Endodermal cell (in vitro differentiated cells): ENCODE measurements around the gene CLCN7. TPM values are rescaled to one million over a fixed set of nuclear protein-coding genes. Genes with fewer than 3 reads are reported as not detected.
A peak's percentile ranks its signal among the peaks of the same experiment; 100 is the strongest.

Experiments
- DNase-seq: peaks from one replicate; pipeline ENCODE4 v3.0.0-alpha.2; 2017
- H3K27ac ChIP-seq: 2 replicates; pipeline ENCODE4 v1.5.1; 2013; ENCODE audit warnings: mild to moderate bottlenecking, low read depth, low read length, moderate library complexity
- H3K27me3 ChIP-seq: 2 replicates; pipeline ENCODE4 v1.6.1; 2013; ENCODE audit warnings: mild to moderate bottlenecking, low read length, moderate library complexity; ENCODE audit not compliant: insufficient read depth, control insufficient read depth, poor library complexity, severe bottlenecking
- H3K36me3 ChIP-seq: 2 replicates; pipeline ENCODE4 v1.7.0; 2013; ENCODE audit warnings: mild to moderate bottlenecking, low read length, moderate library complexity; ENCODE audit not compliant: control insufficient read depth, insufficient read depth
- H3K4me1 ChIP-seq: one replicate; pipeline ENCODE4 v1.7.0; 2013; ENCODE audit warnings: low read length; ENCODE audit not compliant: control insufficient read depth, insufficient read depth
- H3K4me3 ChIP-seq: 2 replicates; pipeline ENCODE4 v1.5.1; 2013; ENCODE audit warnings: mild to moderate bottlenecking, low read length, moderate library complexity
- H3K9ac ChIP-seq: 2 replicates; pipeline ENCODE4 v1.6.1; 2013; ENCODE audit warnings: mild to moderate bottlenecking, low read length, moderate library complexity; ENCODE audit not compliant: poor library complexity, severe bottlenecking; ENCODE audit errors: extremely low read depth
- H3K9me3 ChIP-seq: 2 replicates; pipeline ENCODE4 v1.6.1; 2013; ENCODE audit warnings: mild to moderate bottlenecking, low read length, moderate library complexity; ENCODE audit not compliant: control insufficient read depth
- H3K27ac Mint-ChIP-seq: 2 replicates; pipeline ENCODE4 v1.8.0; 2020; ENCODE audit warnings: mixed read lengths
- H3K27me3 Mint-ChIP-seq: 2 replicates; pipeline ENCODE4 v1.8.0; 2021; ENCODE audit warnings: mild to moderate bottlenecking, mixed read lengths; ENCODE audit not compliant: insufficient read depth
- H3K36me3 Mint-ChIP-seq: 2 replicates; pipeline ENCODE4 v1.8.0; 2020; ENCODE audit warnings: low read depth, mixed read lengths
- H3K4me1 Mint-ChIP-seq: 2 replicates; pipeline ENCODE4 v1.8.0; 2020; ENCODE audit warnings: mixed read lengths
- H3K4me3 Mint-ChIP-seq: 2 replicates; pipeline ENCODE4 v1.8.0; 2020; ENCODE audit warnings: mild to moderate bottlenecking, moderate library complexity, mixed read lengths
- H3K9me3 Mint-ChIP-seq: 2 replicates; pipeline ENCODE4 v1.8.0; 2020; ENCODE audit warnings: mild to moderate bottlenecking, mixed read lengths
- WGBS, 2 experiments: methylation state at CpG; one replicate each; pipeline versions ENCODE4 v1.1.5 to v1.1.7; 2013; ENCODE audit warnings: missing lambda C conversion rate in 2 of 2, mixed read lengths in 1 of 2; ENCODE audit not compliant: insufficient coverage in 1 of 2, insufficient read length in 1 of 2; 5-methylcytosine and 5-hydroxymethylcytosine counted together
- total RNA-seq, 2 donors: library from RNA; stranded (reverse); fragmentation: NEBNext Ultra II Directional in 1 of 2; extraction: Animal tissue kit (Norgen Biotek cat#: 25700) in 1 of 2; gene quantifications; 2 replicates in 1 of 2; 3 replicates in 1 of 2; pipeline ENCODE4 v1.2.1, GENCODE V29; 2021
- TF ChIP-seq, protein P1 (sequence below): fragments of 200-600 bp; sonication (generic); conservative IDR thresholded peaks from 2 replicates; pipeline ENCODE4 v1.5.0; 2021; ENCODE audit warnings: antibody characterized with exemption, mild to moderate bottlenecking

The CLCN7 gene
- total RNA-seq, 2 donors from 2014 or later, result 94.4 to 96.7 TPM

DNA sequence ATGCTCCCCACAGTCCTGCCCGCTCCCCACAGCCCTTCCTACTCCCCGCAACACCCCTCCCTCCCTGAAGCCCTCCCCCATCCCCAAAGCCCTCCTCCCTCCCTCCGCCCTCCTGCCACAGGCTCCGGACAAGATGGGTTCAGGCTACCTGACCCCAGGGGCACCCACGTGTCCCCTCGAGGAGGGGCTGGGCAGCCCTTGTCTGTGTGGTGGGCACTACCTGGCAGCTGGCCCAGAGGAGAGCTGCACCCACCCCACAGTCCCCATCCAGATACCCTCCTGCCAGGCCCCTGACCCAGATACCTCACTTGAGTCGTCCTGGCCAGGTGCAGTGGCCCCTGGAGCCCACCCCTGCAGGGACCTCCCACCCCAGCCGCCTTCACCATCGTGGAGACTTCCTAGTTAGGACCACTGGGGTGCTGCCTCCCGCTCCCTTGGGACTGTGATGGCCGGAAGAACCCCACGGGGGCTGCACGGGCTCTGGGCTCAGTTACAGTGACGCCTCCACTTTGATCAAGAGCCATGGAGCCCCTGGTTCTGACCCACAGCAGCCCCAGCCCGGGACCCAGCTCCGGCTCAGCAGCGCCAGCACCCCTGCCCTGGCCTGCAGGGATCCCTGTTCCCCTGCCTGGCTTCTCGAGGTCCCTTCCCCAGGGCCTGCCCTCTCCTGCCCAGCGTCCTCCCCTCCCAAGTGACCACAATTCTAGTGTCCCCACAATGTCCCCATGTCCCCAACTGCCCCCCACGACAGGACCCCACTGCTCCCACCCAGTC, 43.1 kb downstream of the CLCN7 start:
- H3K9me3 Mint-ChIP-seq, result no peaks in the 10 kb centered on the region
- H3K27ac Mint-ChIP-seq, result no peak overlapping the region
- no peaks in the 10 kb centered on the region for H3K4me1 ChIP-seq
- no peaks in the 10 kb centered on the region for H3K36me3 Mint-ChIP-seq
- H3K27ac ChIP-seq, result no peak overlapping the region
- no peak overlapping the region for H3K4me3 Mint-ChIP-seq
- H3K4me1 Mint-ChIP-seq, result no peaks in the 10 kb centered on the region
- 88 to 95% methylated on average over 7 to 20 of the region's 20 CpGs for WGBS, 2 experiments
- TF ChIP-seq, protein P1, sequence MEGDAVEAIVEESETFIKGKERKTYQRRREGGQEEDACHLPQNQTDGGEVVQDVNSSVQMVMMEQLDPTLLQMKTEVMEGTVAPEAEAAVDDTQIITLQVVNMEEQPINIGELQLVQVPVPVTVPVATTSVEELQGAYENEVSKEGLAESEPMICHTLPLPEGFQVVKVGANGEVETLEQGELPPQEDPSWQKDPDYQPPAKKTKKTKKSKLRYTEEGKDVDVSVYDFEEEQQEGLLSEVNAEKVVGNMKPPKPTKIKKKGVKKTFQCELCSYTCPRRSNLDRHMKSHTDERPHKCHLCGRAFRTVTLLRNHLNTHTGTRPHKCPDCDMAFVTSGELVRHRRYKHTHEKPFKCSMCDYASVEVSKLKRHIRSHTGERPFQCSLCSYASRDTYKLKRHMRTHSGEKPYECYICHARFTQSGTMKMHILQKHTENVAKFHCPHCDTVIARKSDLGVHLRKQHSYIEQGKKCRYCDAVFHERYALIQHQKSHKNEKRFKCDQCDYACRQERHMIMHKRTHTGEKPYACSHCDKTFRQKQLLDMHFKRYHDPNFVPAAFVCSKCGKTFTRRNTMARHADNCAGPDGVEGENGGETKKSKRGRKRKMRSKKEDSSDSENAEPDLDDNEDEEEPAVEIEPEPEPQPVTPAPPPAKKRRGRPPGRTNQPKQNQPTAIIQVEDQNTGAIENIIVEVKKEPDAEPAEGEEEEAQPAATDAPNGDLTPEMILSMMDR, result no peak
- H3K9me3 ChIP-seq, result no peaks in the 10 kb centered on the region
- H3K27me3 Mint-ChIP-seq, result no peaks in the 10 kb centered on the region
- H3K9ac ChIP-seq, result no peak overlapping the region
- DNase-seq, result no peak
- no peak overlapping the region for H3K4me3 ChIP-seq
- H3K27me3 ChIP-seq, result no peaks in the 10 kb centered on the region
- no peaks in the 10 kb centered on the region for H3K36me3 ChIP-seq

DNA sequence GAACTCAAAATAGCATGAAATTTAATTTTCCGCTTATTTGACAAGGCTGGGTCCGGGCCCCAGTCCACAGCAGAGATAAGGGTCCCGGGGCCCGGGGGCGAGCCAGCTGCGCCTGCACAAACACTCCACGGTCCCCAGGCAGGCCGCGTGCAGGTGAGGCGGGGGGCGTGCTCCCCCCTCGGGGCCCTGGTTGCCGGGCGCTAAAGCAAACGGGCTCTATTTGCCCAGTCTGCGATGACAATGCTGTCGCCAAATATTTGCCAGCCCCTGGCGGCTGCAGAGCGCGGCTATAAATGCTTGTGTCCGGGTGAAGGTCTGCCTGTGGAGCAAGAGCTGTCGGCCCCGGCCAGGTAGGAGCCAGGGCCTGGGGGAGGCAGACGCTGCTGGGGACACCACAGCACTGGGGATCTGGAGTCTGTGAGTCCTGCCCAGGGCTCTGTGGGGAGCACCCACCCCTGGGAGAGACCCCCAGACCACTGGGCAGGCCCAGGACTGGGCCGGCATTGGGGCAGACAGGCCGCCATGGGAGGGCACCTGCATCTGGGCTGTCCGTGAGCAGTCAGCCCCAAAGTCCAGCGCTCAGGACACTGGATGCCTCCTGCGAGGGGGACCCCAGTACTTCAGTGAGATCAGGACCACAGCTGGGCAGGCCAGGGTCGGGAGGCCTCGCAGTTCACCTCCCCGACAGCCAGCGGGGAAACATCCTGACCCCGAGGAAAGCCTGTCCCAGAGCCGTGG, 43.9 kb downstream of the CLCN7 start, which contains the start of gene PERCC1:
TSS of gene PERCC1 (plus strand) at position 320 of the 738 bp plus-strand sequence. CDS start 1,516 bp downstream, outside the sequence.
- no peaks in the 10 kb centered on the region for H3K4me1 ChIP-seq
- Mint-ChIP-seq H3K9me3 (no peaks in the 10 kb centered on the region), H3K27me3 (no peaks in the 10 kb centered on the region), H3K4me1 (peaks cover 3% of the 10 kb centered on the region), H3K36me3 (no peaks in the 10 kb centered on the region), H3K4me3 (no peak within 1 kb of the TSS), H3K27ac (no peak within 1 kb of the TSS)
- TF ChIP-seq, protein P1, result peak; percentile 26
- DNase-seq, result no peak
- no peaks in the 10 kb centered on the region for H3K36me3 ChIP-seq
- H3K4me3 ChIP-seq, result no peak within 1 kb of the TSS
- no peaks in the 10 kb centered on the region for H3K9me3 ChIP-seq
- WGBS, 2 experiments, result 86 to 89% methylated on average over 24 to 35 of the region's 35 CpGs
- peak within 1 kb of the TSS; percentile 57 for H3K27ac ChIP-seq
- H3K27me3 ChIP-seq, result no peaks in the 10 kb centered on the region
- no peak within 1 kb of the TSS for H3K9ac ChIP-seq

DNA sequence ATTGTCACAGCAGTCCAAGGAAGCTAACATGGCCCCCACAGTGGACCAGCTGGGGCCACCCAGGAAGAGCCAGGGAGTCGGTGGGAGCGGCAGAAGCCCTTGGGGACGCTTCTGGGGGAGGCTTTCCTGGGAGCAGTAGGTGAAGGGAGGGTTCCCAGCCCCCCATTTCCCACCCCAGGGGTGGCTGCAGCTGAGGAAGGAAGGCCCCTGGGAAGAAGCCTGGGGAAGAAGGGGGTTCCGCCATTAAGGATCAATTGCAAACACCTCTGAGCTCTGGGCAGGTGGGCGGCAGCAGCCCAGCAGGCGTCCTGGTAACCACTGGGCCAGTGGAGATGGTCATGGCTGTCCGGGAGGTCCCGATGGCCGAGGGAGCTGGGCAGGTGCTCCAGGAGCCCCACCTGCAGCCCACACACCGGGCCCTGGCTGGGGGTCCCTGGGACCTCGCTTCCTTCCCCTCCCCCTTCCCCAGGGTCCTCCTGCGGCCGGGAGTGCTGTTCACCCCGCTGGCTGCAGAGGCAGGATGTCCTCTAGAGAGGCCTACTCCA, 44.5 kb downstream of the CLCN7 start:
- no peak overlapping the region for H3K27ac Mint-ChIP-seq
- peaks cover 3% of the 10 kb centered on the region for H3K4me1 Mint-ChIP-seq
- H3K27me3 Mint-ChIP-seq, result no peaks in the 10 kb centered on the region
- no peaks in the 10 kb centered on the region for H3K36me3 ChIP-seq
- no peak for DNase-seq
- no peaks in the 10 kb centered on the region for H3K36me3 Mint-ChIP-seq
- no peak overlapping the region for H3K9ac ChIP-seq
- no peaks in the 10 kb centered on the region for H3K9me3 Mint-ChIP-seq
- no peaks in the 10 kb centered on the region for H3K9me3 ChIP-seq
- no peak overlapping the region for H3K27ac ChIP-seq
- H3K4me1 ChIP-seq, result no peaks in the 10 kb centered on the region
- WGBS, 2 experiments, result 80 to 90% methylated on average over 1 to 14 of the region's 14 CpGs
- no peak overlapping the region for H3K4me3 Mint-ChIP-seq
- H3K27me3 ChIP-seq, result no peaks in the 10 kb centered on the region
- H3K4me3 ChIP-seq, result no peak overlapping the region
- TF ChIP-seq, protein P1, result no peak
